Hindlimb muscle (tissue), 1 donor: Measurements from ENCODE around the gene DENND10. TPM values are rescaled to one million over a fixed set of nuclear protein-coding genes. Genes with fewer than 3 reads are reported as not detected.
"Not testable (repeated sequence)": the region's sequence is repeated elsewhere in the genome, so short reads cannot be mapped to it uniquely, and the experiment has no call there.

Experiments
- DNase-seq: peaks from one replicate; pipeline ENCODE4 v3.0.0-alpha.2; 2013
- polyA plus RNA-seq: library from polyadenylated mRNA; unstranded; fragments of 120-200 nt; gene quantifications from one replicate; pipeline ENCODE4 v1.2.1, GENCODE V29; 2013; ENCODE audit not compliant: insufficient read length

DENND10 gene
- polyA plus RNA-seq, 1 donor, result 28.2 TPM

DNA sequence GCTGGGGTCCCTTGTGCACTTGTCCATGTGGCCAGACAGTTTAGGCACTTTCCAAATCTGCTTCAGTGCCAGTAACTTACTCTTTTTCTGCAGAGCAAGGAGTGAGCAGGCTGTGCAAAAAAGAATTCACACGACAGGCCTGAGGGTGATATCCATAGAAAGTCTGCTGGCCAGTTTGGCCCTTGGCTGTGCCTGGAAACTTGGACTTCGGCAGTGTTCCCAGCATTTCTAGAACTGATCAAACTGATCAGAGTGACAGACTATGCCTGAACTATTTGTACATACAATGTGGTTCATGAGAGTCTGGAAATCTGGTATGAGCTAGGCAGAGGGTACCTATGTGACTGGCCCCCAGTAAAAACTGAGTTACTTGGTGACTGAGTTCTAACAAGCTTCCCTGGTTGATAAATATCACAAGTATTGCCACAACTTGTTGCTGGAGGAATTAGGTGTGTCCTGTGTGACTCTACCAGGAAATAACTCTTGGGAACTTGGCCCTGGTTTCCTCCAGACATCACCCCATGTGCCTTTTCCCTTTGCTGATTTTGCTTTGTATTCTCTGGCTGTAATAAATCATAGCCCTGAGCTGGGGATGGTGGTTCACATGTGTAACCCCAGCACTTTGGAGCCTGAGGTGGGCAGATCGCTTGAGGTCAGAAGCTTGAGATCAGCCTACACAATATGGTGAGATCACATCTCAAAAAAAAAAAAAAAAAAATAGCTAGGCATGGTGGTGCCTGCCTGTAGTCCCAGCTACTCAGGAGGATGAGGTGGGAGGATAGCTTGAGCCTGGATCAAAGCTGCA lies 3.3 kb upstream of the DENND10 start:
- no peak for DNase-seq

DNA sequence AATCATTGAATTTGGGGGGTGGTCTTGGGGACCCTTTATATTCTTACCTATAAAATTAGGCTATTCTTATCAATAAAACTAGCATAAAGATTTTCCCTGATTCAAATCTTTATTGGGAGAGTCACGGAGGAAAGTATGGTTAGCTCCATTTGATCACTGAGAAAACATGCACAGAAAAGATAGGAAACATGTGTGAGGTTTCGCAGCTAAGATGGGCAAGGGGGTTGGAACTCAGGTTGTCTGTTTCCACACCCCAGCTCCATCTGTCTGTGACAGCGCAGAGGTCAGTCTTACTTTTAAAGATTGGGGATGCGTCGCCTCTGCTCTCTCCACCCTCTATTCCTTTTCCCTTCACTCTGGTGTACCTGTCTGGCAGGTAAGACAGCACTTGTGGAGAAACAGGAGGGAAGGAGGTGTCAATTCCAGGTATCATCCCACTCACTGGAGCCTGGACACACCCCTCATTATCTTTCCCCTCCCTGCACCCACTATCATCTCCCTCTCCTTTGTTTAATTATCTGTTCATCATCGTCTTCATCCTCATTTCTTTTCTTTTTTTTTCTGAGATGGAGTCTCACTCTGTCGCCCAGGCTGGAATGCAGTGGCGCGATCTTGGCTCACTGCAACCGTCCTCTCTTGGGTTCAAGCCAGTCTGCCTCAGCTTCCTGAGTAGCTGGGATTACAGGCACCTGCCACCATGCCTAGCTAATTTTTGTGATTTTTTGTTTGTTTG lies 2.4 kb upstream of the DENND10 start:
- DNase-seq, result no peak

DNA sequence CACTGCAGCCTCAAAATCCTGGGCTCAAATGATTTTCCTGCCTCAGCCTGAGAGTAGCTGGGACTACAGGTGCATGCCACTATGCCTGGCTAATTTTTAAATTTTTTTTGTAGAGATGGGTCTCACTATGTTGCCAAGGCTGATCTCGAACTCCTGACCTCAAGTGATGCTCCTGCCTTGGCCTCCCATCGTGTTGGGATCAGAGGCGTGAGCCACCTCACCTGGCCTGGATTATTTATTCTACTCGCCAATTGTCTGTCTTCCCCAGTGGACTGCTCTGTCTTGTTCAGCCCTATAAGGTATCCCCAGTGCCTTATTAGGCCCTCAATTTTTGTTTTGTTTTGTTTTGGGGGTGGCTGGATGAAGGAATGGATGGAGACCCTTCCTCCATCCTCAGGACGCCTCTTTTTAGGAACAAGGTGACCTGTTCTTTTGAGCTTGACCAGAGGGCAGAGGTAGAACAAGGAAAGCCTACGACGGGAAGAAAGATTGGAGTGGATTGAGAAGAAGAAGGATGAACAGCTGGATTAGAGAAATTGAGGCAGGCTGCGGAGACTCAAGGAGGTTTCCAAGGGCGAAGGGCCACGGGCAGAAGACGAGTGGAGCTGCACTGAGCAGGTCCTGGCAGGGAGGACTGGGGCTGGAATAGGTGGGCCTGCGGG lies 541 bp upstream of the DENND10 start:
- DNase-seq, result no peak

DNA sequence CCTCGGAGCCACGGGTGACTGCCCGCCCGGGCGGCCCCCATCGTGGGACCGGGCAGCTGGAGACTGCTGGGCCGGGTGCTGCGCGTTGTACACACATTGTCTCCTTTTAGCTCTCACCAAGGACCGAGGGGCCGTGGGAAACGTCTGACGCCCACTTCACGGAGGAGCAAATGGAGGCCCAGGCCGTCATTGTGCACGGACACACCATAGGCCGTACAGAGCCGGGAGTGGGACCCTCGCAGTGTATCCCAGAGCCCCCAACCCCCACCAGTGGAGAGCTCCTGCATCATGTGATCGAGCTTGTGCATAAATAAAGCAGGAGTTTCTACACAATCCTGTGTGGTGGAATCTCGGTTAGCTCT lies 722 bp downstream of the DENND10 start:
- no peak for DNase-seq

DNA sequence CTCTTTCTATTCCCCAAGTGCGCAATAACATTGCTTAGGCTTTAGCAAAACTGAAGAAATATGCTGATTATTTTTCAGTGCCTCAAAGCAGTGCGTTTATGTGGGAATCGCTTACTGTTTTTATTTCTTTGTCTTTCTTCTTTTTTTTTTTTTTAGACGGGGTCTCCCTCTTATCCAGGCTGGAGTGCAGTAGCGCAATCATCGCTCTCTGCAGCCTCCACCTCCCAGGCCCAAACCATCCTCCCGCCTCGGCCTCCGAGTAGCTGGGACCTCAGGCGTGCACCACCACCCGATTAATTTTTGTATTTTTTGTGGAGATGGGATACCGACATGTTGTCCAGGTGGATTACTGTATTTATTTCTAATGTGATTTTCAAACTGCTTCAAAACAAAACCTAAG lies 1.2 kb downstream of the DENND10 start:
- DNase-seq, result no peak

DNA sequence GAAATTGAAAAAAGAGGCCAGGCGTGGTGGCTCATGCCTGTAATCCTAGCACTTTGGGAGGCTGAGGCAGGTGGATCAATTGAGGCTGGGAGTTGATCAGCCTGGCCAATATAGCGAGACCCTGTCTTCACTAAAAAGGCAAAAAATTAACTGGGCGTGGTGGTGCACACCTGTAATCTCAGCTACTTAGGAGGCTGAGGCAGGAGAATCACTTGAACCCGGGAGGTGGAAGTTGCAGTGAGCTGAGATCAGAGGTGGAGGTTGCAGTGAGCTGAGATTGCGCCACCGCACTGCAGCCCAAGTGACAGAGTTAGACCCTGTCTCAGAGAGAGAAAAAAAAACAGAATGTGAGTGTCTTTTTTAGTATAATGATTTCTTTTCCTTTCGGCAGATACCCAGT lies 2.0 kb downstream of the DENND10 start:
- not testable (repeated sequence) for DNase-seq

DNA sequence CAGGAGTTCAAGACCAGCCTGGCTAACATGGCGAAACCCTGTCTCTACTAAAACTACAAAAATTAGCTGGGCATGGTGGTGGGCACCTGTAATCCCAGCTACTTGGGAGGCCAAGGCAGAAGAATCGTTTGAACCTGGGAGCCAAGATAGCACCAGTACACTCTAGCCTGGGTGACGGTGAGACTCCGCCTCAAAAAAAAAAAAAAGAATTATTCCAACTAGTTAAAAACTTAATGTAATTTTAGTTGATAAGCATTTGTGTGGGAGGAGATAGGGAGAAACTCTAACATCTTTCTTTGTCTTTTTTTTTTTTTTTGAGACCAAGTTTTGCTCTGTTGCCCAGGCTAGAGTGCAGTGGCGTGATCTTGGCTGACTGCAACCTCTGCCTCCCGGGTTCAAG lies 3.2 kb downstream of the DENND10 start:
- not testable (repeated sequence) for DNase-seq

DNA sequence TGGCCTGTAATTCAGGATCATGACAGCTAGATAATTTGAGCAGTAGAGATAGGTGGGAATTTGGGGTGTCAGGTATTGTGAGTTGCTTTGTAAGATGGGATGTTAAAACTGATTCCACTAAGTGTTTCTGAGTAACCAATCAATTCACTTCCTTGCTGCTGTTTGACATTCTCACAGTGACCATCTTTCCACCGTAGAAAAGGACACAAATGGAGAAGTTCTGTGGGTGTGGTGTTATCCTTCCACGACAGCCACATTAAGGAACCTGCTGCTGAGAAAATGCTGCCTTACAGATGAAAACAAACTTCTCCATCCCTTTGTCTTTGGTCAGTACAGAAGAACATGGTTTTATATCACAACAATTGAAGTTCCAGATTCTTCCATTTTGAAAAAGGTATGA lies 3.9 kb downstream of the DENND10 start:
- DNase-seq, result not testable (repeated sequence)

DNA sequence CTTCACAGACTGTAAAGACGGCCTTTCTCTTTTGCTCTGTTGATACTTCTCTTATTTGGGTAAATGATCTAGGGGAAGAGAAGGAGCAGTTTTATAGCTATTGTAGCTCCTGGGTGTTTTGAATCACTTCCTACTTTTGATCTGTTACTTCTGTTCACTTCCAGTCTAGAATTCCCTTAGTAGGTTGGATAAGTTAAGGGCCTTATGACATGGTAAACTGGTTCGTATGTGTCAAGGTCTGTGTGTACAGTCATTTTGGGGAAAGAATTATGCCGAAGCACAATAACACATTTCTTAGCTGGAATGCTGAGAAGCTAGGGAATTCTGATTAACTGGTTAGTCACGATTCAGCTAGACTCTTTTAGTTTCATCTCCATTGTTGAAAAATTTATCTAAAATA lies 8.1 kb downstream of the DENND10 start:
- no peak for DNase-seq

DNA sequence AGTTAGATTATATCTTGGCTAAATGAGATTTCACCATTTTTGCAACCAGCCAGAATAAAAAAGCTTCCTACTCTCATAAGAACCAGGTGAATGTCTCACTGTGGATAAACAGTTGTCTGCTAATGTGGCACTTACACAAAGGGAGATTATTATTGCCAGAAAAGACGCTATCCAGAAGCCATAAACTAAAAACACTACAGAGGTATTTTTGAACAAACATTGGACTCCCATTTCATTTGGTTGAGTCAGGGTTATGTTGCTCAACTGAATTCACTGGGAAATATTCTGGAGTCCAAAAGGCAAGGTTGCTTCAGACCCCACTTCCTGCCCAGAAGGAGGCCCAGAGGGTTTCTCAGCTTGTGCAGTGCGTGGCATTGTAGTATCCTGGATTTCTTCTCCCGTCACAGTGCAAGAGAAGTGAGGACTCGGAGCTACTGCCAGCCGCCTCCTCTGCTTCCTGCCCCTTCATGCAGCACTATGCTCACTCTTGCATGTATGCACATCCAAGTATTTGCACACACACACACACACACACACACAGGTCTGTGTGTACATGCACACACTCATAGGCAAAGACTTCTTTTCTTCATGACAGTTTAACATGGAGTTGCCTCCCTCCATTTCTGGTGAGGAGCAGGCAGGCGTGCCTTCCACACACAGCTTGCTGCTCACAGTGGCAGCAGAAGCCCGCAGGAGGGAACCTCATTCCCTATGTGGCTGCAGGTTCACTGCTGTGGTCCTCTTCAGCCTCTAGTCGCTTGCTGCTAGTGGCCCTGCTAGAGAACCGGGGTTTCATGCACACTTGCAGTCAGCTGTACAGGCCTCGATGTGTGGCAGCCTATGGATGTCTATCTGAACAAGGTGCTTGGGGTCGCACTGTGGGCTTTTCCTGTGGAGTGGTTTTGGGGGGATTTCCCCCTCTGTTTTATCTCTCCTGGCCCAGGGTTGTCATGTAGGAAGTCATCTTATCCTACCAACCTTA lies 10.1 kb downstream of the DENND10 start:
- no peak for DNase-seq

DNA sequence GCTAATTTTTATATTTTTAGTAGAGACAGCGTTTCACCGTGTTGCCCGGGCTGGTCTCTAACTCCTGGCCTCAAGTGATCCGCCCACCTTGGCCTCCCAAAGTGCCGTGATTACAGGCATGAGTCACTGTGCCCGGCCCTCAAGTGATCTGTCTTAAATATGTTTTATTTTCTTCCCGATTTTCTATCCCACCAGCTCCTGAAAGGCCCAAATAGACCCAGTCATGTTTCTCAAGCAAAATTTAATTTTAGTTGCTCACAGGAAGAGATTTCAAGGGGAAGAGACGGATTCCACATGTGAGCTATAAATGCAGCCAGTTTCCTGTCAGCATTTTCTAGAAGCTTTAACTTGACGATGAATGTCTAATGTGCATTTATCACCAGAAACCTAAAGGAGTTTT lies 12.0 kb downstream of the DENND10 start:
- no peak for DNase-seq

DNA sequence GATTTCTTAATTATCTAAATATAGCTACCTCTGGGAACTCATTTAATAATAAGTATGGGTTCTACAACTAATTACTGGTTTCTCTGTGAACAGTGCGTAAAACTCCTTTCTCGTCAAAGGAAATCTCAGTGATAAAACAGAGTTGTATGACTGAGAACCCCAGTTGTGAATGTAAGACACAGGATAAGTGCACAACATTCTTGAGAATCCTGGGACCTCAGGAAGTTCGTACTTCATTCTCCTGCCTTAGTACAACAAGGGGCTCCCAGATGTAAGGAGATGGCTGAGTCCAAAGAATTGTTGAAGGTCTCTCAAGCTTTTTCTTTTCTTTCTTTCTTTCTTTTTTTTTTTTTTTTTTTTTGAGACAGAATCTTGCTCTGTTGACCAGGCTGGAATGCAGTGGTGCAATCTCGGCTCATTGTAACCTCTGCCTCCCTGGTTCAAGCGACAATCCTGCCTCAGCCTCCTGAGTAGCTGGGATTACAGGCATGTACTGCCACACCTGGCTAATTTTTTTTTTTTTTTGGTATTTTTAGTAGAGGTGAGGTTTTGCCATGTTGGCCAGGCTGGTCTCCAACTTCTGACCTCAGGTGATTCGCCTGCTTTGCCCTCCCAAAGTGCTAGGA lies 12.5 kb downstream of the DENND10 start:
- DNase-seq, result no peak

DNA sequence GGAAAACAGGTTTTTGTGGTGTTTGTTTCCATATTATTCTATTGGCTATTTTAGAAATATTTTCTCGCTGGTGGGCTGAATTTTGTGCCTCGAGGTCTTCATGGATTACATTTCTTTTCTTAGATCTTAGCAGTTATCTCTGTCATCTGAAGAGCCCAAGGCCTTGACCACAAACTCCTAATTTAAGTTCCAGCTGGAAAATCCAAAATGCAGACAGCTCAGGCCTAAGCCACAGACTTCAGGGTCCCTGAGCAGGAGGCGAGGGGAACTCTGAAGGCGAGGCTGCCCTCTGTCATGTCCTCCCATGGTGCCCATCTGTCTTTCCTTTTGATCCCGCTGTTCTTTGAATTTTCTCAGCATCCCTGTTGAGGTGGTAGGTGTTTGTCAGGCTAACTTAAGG lies 14.3 kb downstream of the DENND10 start:
- no peak for DNase-seq

DNA sequence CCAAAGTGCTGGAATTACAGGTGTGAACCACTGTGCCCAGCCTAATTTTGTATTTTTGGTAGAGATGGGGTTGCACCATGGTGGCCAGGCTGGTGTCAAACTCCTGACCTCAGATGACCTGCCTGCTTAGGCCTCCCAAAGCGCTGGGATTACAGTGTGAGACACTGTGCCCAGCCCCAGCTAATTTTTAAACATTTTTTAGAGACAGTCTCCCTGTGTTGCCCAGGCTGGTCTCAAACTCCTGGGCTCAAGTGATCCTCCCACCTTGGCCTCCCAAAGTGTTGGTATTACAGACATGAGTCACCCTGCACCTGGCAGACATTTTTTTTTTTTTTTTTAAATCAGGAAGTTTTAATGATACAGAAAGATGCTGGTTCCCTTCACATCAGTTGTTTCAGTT lies 15.5 kb downstream of the DENND10 start:
- no peak for DNase-seq

DNA sequence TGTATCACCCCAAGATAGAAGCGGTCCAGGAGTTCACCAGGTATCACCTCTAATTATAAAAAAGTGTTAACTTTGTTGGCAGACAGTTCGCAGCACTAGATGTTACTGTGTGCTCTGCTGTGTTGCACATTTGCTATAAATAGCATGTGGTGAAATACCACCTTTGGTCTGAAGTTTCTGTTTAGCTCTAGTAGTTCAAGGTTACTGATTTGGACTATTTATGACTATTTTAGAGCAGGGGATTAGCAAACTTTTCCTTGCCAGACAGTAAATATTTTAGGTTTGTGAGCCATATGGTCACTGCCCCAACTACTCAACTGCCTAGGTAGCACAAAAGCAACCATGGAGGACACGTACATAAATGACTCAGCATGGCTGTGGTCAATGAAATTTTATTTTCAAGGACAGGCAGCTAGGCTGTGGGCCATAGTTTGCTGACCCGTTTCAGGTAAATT lies 16.5 kb downstream of the DENND10 start:
- DNase-seq, result no peak

DNA sequence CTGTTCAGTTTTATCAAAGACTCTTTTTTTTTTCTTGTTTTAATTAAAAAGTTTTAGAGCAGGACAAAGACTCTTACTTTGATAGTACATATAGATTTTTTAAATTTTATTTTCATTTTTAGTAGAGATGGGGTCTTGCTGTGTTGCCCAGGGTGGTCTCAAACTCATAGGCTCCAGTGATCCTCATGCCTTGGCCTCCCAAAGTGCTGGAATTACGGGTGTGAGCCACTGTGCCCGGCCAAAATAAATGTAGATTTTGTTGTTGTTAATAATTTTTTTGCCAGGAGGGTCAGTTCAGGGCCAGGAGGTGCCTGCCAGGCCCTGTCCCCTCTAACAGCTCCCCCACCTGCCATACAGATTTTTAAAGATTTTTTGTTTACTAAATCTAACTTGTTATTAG lies 17.0 kb downstream of the DENND10 start:
- DNase-seq, result no peak

DNA sequence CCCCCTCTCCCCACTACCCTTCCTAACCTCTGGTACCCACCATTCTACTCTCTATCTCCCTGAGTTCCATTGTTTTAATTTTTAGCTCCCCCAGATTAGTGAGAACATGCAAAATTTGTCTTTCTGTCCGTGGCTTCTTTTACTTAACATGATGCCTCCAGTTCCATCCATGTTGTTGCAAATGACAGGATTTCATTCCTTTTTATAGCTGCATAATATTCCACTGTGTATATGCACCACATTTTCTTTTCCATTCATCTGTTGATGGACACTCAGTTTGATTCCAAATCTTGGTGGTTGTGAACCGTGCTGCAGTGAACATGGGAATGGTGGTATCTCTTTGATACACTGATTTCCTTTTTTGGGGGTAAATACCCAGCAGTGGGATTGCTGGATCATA lies 22.0 kb downstream of the DENND10 start:
- no peak for DNase-seq

DNA sequence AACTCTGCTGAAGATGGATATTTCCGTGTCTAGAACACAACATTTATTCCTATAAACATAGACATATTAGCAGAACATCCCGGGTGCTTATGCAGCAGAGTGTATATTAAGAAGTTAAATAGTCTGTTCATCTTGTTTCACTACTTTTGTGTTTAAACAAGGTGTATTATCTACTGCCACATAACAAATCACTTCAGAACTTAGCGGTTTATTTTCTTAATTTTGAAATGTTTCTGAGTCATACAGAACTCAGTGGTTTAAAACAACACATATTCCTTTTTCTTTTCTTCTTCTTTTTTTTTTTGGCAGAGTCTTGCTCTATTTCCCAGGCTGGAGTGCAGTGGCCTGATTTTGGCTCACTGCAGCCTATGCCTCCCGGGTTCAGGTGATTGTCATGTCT lies 25.8 kb downstream of the DENND10 start:
- DNase-seq, result no peak

DNA sequence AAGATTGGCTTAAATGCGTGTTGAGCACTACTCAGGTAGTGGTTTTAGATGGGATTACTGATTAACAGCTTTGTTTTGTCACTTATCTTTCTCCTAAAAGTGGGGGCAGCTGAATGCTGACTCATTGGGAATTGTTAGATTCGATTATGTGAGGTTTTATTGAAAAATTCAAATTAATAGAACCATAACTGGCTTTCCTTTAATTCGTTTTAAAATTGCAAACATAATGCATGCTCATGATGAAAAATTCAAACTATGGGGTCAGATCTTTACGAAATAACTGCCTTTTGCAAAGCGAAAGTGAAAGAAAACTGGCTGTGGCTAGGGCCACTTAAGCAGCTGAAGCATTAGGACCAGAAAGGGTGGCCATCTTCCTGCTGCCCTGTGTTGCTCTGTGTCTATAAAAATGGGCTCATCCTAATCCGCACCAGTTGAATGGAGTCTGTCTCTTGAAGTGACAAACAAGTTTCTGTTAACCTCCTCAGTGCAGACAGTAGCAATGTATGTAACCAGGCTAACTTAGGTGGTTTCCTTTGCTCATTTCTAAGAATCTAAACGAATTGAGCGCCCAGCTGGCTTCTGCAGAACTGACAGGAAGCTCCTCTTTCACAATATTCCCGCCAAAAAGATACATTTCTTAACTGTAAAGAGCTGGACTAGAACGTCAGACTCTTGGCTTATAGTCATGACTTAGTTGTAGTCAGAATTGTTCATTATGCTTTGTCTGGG lies 27.8 kb downstream of the DENND10 start:
- no peak for DNase-seq

DNA sequence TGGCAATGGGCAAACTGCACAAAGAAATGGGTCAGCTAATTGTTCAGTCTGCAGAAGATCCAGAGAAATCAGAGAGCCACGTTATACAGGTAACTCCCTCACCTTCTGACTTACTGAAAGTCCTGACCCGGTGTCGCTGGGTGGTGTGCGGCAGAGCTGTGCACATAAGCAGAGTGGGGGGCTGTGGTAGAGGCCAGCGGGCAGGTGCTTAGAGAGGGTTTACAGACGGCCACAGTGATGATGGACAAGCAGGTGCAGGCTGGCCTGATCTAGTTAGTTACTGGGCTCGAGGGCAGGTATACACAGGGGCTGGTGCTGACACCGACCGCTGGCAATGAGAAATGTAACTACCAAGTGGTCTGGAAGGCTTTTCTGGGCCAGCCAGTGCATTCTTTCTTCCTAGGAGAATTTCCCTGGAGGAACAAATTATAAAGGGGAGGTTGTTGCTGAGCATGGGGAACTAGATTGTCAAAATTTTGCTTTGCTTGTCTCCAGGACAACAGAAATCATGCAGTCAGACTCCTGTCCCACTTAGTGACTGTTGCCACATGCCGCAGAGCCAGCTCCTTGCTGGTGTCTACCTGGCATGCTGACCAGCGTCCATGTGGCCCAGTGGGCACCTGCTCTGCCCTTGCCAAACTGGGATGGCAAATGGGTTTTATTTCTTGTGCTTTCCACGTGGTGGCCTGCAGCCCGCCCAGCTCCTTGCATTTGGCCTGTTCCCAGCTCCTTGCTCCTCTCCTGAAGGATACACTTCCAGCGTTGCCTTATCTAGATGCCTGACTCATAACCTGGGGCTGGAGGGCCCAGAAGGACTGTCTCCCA lies 28.8 kb downstream of the DENND10 start:
- no peak for DNase-seq
